ENCODE measurements around the gene CNOT3.
"Not testable (repeated sequence)": the region's sequence is repeated elsewhere in the genome, so short reads cannot be mapped to it uniquely, and the experiment has no call there.

Gene CNOT3

DNA sequence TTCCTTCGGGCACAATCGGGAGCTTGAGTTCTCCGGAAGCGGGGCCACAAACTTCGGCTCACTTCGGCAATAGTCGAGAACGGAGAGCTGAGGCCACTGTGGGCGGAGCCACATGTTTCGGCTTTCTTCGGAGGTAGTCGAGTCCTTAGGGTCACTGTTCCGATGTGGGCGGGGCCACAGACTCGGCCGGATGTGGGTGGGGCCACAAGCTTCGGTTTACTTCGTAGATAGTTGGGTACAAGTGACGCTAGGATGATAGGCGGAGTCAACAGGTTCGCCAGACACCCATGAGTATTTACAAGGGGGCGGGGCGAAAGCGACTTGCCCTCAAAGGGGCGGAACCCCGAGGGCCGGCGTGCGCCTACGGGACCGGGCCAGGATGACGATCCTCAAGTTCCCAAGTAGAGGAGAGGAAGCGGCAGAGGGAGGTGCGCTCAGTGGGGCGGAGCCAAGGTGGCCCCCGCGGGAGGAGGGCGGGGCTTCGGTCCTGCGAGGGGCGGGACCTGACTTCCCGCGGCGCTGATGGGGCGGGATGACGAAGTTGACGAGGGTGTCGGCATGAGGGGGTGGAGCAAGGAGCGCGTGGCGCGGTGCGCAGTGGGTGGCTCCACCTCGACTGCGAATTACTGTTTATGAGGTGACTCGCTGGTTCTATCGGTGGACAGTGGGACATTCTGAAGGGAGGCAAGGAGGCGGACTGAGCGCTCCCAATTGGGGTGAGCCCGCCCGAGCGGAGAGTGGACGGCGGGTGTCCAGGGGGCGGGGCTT, 52.4 kb downstream of the CNOT3 start:
- no peaks in the 10 kb centered on the region for H3K27me3 ChIP-seq (ENCODE audit: insufficient read depth, low read length)
- peaks cover 32% of the 10 kb centered on the region for H3K36me3 ChIP-seq (ENCODE audit: insufficient read depth, low read length)
- peak overlapping the region; percentile 96 for H3K27ac ChIP-seq (ENCODE audit: low read depth, low read length)
- no peaks in the 10 kb centered on the region for H3K9me3 ChIP-seq (ENCODE audit: insufficient read depth, low read depth, low read length)
- under 1% methylated on average over 65 of the region's 65 CpGs for WGBS
- peak overlapping the region; percentile 95 for H3K9ac ChIP-seq (ENCODE audit: low read depth, low read length)
- peak overlapping the region; percentile 88 for H3K4me3 ChIP-seq (ENCODE audit: low read length)
- peaks cover 7% of the 10 kb centered on the region for H3K4me1 ChIP-seq (ENCODE audit: insufficient read depth, low read length)

DNA sequence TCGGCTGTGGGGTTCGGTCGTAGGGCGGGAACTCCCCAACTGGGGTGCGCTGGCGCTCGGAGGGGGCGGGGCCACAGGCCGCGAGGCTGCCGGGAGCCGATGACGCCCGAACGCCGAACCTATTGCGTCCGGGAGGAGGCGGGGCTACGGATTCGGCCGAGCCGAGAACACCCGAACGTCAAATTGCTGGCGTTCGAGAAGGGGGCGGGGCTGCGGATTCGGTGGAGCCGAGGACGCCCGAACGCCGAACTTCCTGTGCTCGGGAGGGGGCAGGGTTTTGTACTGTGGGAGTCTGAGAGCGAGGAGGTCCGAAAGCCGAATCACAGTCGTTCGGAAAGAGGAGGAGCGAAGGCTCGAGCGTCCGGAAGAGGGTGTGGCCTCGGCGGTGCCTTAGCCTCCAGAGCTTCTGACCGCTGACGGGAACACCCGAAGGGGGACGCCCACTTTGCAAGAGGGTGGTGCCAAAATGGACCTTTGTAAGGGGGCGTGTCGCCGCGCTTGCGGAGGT, 53.0 kb downstream of the CNOT3 start:
- Histone ChIP-seq H3K27me3 (ENCODE audit: insufficient read depth, low read length) (no peaks in the 10 kb centered on the region), H3K4me1 (ENCODE audit: insufficient read depth, low read length) (peaks cover 7% of the 10 kb centered on the region), H3K27ac (ENCODE audit: low read depth, low read length) (peak overlapping the region; percentile 96), H3K9ac (ENCODE audit: low read depth, low read length) (peak overlapping the region; percentile 95), H3K4me3 (ENCODE audit: low read length) (peak overlapping the region; percentile 88), H3K9me3 (ENCODE audit: insufficient read depth, low read depth, low read length) (no peaks in the 10 kb centered on the region), H3K36me3 (ENCODE audit: insufficient read depth, low read length) (peaks cover 36% of the 10 kb centered on the region)
- under 1% methylated on average over 56 of the region's 56 CpGs for WGBS

DNA sequence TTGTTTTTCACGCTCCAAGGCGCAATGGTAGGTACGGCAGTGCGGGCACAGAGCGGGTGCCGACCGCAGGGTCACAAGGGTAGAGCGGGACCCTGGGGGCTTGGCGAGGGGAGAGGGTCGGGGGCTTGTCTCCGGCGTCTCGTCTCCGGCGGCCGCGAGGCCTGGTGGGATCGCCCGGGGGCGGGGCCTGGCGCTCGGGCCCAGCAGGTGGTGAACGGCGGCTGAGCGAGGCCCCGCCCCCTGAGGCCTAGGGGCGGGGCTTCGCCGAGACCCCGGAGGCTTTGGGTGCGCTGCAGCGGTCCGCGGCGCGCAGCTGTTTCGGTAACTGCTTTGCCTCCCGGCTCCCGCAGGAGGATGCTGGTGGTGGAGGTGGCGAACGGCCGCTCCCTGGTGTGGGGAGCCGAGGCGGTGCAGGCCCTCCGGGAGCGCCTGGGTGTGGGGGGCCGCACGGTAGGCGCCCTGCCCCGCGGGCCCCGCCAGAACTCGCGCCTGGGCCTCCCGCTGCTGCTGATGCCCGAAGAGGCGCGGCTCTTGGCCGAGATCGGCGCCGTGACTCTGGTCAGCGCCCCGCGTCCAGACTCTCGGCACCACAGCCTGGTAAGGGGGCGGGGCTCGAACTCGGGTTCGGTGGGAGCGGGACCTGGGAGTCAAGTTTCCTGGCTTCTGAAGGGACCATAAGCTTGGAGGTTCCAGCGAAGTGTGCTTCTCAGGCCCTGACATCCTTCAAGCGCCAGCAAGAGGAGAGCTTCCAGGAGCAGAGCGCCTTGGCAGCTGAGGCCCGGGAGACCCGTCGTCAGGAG, 53.6 kb downstream of the CNOT3 start, which contains the start of gene TSEN34:
Gene TSEN34, plus strand, starts transcription at position 298 of the 800 bp plus-strand sequence. Its CDS starts 57 bp downstream, at position 355.
- no peaks in the 10 kb centered on the region for H3K9me3 ChIP-seq (ENCODE audit: insufficient read depth, low read depth, low read length)
- under 1% methylated on average over 77 of the region's 77 CpGs for WGBS
- peaks cover 36% of the 10 kb centered on the region for H3K36me3 ChIP-seq (ENCODE audit: insufficient read depth, low read length)
- peak within 1 kb of the TSS; percentile 88 for H3K4me3 ChIP-seq (ENCODE audit: low read length)
- H3K27me3 ChIP-seq (ENCODE audit: insufficient read depth, low read length) = no peaks in the 10 kb centered on the region
- H3K27ac ChIP-seq (ENCODE audit: low read depth, low read length) = peak within 1 kb of the TSS; percentile 96
- H3K9ac ChIP-seq (ENCODE audit: low read depth, low read length) = peak within 1 kb of the TSS; percentile 95
- peaks cover 7% of the 10 kb centered on the region for H3K4me1 ChIP-seq (ENCODE audit: insufficient read depth, low read length)

DNA sequence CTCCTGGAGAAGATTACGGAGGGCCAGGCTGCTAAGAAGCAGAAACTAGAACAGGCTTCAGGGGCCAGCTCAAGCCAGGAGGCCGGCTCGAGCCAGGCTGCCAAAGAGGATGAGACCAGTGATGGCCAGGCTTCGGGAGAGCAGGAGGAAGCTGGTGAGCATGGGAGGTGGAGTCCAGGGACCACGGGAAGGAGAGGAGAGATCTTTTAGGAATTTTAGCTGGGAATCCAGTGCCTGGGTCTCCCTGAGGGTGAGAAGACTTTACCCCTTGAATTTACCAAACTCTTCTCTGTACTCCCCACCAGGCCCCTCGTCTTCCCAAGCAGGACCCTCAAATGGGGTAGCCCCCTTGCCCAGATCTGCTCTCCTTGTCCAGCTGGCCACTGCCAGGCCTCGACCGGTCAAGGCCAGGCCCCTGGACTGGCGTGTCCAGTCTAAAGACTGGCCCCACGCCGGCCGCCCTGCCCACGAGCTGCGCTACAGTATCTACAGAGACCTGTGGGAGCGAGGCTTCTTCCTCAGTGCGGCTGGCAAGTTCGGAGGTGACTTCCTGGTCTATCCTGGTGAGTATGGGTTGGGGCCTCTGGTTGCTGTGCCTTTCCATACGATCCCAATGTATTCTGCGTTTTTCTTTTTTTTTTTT, 54.4 kb downstream of the CNOT3 start:
- peaks cover 7% of the 10 kb centered on the region for H3K4me1 ChIP-seq (ENCODE audit: insufficient read depth, low read length)
- H3K9ac ChIP-seq (ENCODE audit: low read depth, low read length) = peak overlapping the region; percentile 95
- peak overlapping the region; percentile 96 for H3K27ac ChIP-seq (ENCODE audit: low read depth, low read length)
- H3K9me3 ChIP-seq (ENCODE audit: insufficient read depth, low read depth, low read length) = no peaks in the 10 kb centered on the region
- peaks cover 32% of the 10 kb centered on the region for H3K36me3 ChIP-seq (ENCODE audit: insufficient read depth, low read length)
- no peaks in the 10 kb centered on the region for H3K27me3 ChIP-seq (ENCODE audit: insufficient read depth, low read length)
- WGBS = 71% methylated on average over 19 of the region's 19 CpGs
- H3K4me3 ChIP-seq (ENCODE audit: low read length) = peak overlapping the region; percentile 88

DNA sequence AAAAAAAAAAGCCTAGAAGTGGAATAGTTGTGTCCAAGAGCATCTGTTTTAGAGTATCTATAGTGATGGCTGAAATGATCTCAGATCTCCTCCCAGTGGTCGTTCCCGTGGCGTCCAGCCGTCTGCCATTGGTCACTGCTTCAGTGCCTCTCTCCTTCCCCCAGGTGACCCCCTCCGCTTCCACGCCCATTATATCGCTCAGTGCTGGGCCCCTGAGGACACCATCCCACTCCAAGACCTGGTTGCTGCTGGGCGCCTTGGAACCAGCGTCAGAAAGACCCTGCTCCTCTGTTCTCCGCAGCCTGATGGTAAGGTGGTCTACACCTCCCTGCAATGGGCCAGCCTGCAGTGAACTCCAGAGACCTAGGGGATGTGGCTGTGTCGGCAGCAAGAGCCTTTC, 55.4 kb downstream of the CNOT3 start:
- 98% methylated on average over 11 of the region's 11 CpGs for WGBS
- peaks cover 31% of the 10 kb centered on the region for H3K36me3 ChIP-seq (ENCODE audit: insufficient read depth, low read length)
- no peak overlapping the region for H3K27ac ChIP-seq (ENCODE audit: low read depth, low read length)
- peaks cover 6% of the 10 kb centered on the region for H3K4me1 ChIP-seq (ENCODE audit: insufficient read depth, low read length)
- H3K27me3 ChIP-seq (ENCODE audit: insufficient read depth, low read length) = no peaks in the 10 kb centered on the region
- no peak overlapping the region for H3K4me3 ChIP-seq (ENCODE audit: low read length)
- no peak overlapping the region for H3K9ac ChIP-seq (ENCODE audit: low read depth, low read length)
- H3K9me3 ChIP-seq (ENCODE audit: insufficient read depth, low read depth, low read length) = no peaks in the 10 kb centered on the region

DNA sequence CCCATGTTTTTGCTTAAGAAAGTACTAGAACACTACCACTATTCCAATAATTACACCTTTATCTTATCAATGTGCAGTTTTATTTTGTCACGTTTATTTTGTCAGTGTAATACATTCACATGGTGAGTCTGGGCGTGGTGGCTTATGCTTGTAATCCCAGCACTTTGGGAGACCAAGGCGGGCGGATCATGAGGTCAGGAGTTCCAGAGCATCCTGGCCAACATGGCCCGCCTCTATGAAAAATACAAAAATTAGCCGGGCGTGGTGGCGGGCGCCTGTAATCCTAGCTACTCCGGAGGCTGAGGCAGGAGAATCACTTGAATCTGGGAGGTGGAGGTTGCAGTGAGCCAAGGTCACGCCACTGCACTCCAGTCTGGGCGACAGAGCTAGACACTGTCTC, 56.9 kb downstream of the CNOT3 start:
- H3K9me3 ChIP-seq (ENCODE audit: insufficient read depth, low read depth, low read length); H3K27ac ChIP-seq (ENCODE audit: low read depth, low read length); H3K4me1 ChIP-seq (ENCODE audit: insufficient read depth, low read length); H3K9ac ChIP-seq (ENCODE audit: low read depth, low read length); H3K27me3 ChIP-seq (ENCODE audit: insufficient read depth, low read length); H3K4me3 ChIP-seq (ENCODE audit: low read length): not testable (repeated sequence)
- peaks cover 31% of the 10 kb centered on the region for H3K36me3 ChIP-seq (ENCODE audit: insufficient read depth, low read length)
- WGBS = 98% methylated on average over 12 of the region's 12 CpGs

DNA sequence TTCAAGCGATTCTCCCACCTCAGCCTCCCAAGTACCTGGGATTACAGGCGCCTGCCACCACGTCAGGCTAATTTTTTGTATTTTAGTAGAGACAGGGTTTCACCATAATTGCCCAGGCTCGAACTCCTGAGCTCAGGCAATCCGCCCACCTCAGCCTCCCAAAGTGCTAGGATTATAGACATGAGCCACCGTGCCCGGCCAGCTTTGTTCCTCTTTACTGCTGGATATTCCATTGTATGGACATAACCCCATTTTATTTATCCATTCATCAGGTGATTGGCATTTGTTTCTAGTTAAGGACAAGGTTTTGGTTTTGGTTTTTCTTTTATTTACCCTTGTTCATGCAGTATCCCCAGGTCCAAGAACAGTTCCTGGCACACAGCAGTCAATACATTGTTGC, 59.0 kb downstream of the CNOT3 start:
- Histone ChIP-seq H3K27ac (ENCODE audit: low read depth, low read length) (no peak overlapping the region), H3K4me1 (ENCODE audit: insufficient read depth, low read length) (peaks cover 5% of the 10 kb centered on the region; the same call in 1 of the 2 replicates), H3K4me3 (ENCODE audit: low read length) (no peak overlapping the region), H3K27me3 (ENCODE audit: insufficient read depth, low read length) (no peaks in the 10 kb centered on the region), H3K9ac (ENCODE audit: low read depth, low read length) (no peak overlapping the region), H3K36me3 (ENCODE audit: insufficient read depth, low read length) (peaks cover 37% of the 10 kb centered on the region), H3K9me3 (ENCODE audit: insufficient read depth, low read depth, low read length) (no peaks in the 10 kb centered on the region)
- 95% methylated on average over 7 of the region's 7 CpGs for WGBS

DNA sequence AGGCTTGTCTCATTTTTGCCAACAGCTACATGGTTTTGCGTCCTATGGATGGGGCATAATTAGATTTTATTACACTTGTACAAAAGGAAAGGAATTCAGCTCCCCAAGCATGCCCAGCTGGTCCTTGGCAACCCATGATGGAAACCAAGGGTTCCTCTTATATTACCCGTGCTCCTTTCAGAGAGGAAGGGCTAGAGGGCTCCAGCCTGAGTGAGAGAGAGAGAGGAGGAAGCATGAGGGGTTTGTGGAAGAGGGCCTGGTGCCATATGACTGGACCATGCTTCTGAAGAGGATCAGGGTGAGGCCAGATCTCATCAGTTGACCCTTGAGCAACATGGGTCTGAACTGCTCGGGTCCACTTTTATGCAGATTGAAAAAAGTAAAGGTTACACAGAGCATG, 59.6 kb downstream of the CNOT3 start:
- no peak overlapping the region for H3K27ac ChIP-seq (ENCODE audit: low read depth, low read length)
- H3K9me3 ChIP-seq (ENCODE audit: insufficient read depth, low read depth, low read length) = no peaks in the 10 kb centered on the region
- H3K4me3 ChIP-seq (ENCODE audit: low read length) = no peak overlapping the region
- H3K9ac ChIP-seq (ENCODE audit: low read depth, low read length) = no peak overlapping the region
- WGBS = 96% methylated on average over 3 of the region's 3 CpGs
- H3K4me1 ChIP-seq (ENCODE audit: insufficient read depth, low read length) = peaks cover 11% of the 10 kb centered on the region
- peaks cover 42% of the 10 kb centered on the region for H3K36me3 ChIP-seq (ENCODE audit: insufficient read depth, low read length)
- H3K27me3 ChIP-seq (ENCODE audit: insufficient read depth, low read length) = no peaks in the 10 kb centered on the region

DNA sequence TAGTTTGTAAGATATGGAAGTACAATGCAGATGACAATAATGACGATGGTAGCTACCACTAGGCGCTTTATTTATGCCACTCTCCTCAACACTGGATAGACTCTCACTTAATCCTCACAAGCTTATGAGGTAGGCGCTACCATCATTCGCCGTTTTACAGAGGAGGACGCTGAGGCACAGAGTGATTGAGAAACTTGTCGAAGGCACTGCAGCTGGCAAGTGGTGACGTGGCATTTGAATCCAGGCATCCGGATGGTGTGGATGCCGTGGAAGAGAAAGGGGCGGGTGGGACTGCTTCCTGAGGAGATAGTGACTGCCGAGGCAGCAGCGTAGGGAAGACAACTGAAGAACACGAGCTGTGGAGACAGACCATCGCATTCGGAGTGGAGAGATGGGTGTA, 61.8 kb downstream of the CNOT3 start:
- no peaks in the 10 kb centered on the region for H3K9me3 ChIP-seq (ENCODE audit: insufficient read depth, low read depth, low read length)
- H3K9ac ChIP-seq (ENCODE audit: low read depth, low read length) = no peak overlapping the region
- H3K4me1 ChIP-seq (ENCODE audit: insufficient read depth, low read length) = peaks cover 20% of the 10 kb centered on the region
- H3K36me3 ChIP-seq (ENCODE audit: insufficient read depth, low read length) = peaks cover 49% of the 10 kb centered on the region
- H3K4me3 ChIP-seq (ENCODE audit: low read length) = no peak overlapping the region
- no peak overlapping the region for H3K27ac ChIP-seq (ENCODE audit: low read depth, low read length)
- 93% methylated on average over 16 of the region's 16 CpGs for WGBS
- no peaks in the 10 kb centered on the region for H3K27me3 ChIP-seq (ENCODE audit: insufficient read depth, low read length)

DNA sequence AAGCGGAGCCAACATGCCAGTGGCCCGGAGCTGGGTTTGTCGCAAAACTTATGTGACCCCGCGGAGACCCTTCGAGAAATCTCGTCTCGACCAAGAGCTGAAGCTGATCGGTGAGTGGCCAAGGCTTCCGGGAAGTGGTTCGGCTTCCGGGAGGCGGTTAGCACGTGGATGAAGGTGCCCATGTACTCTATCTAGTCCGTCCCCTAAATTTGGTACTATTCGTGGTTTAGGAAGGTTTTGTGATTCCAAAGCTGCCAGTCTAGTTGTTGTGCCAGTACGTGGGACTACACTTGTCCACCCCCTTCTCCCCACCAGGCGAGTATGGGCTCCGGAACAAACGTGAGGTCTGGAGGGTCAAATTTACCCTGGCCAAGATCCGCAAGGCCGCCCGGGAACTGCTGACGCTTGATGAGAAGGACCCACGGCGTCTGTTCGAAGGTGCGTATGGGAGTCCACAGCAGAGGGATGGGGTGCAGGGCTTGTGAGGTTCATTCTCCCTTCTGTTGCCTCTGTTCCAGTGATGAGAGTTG, 63.7 kb downstream of the CNOT3 start:
- H3K9ac ChIP-seq (ENCODE audit: low read depth, low read length) = peak overlapping the region; percentile 97
- H3K36me3 ChIP-seq (ENCODE audit: insufficient read depth, low read length) = peaks cover 59% of the 10 kb centered on the region
- peak overlapping the region; percentile 75 for H3K4me3 ChIP-seq (ENCODE audit: low read length)
- H3K9me3 ChIP-seq (ENCODE audit: insufficient read depth, low read depth, low read length) = no peaks in the 10 kb centered on the region
- peaks cover 20% of the 10 kb centered on the region for H3K4me1 ChIP-seq (ENCODE audit: insufficient read depth, low read length)
- H3K27me3 ChIP-seq (ENCODE audit: insufficient read depth, low read length) = no peaks in the 10 kb centered on the region
- WGBS = 5% methylated on average over 27 of the region's 28 CpGs
- peak overlapping the region; percentile 93 for H3K27ac ChIP-seq (ENCODE audit: low read depth, low read length)
